Upper lobe of left lung (tissue), 4 donors: ENCODE data around the gene CNGA1.

ENCODE experiments used
- EP300 ChIP-seq, 4 donors: sonication (generic); formaldehyde crosslinking; IDR thresholded peaks; one replicate each; pipeline ENCODE4 v1.5.1; 2017; ENCODE audit warnings: antibody characterized with exemption in 4 of 4, control low read depth in 2 of 4
- POLR2A ChIP-seq, 4 donors: fragments of 450-650 bp; IDR thresholded peaks; one replicate each; pipeline ENCODE4 v1.5.1; 2016 to 2017; ENCODE audit warnings: antibody characterized with exemption in 4 of 4, mild to moderate bottlenecking in 2 of 4
- POLR2AphosphoS5 ChIP-seq, 2 donors: sonication (generic); formaldehyde crosslinking; IDR thresholded peaks; one replicate each; pipeline ENCODE4 v1.5.1; 2017; ENCODE audit warnings: antibody characterized with exemption in 2 of 2
- TF ChIP-seq, protein P1 (sequence below), 6 experiments: fragments of 450-650 bp in 4 of 6; fragments of 200-600 bp in 2 of 6; sonication (generic) in 2 of 6; IDR thresholded peaks; one replicate each; pipeline ENCODE4 v1.5.1; 2016 to 2019; ENCODE audit warnings: antibody characterized with exemption in 6 of 6

DNA sequence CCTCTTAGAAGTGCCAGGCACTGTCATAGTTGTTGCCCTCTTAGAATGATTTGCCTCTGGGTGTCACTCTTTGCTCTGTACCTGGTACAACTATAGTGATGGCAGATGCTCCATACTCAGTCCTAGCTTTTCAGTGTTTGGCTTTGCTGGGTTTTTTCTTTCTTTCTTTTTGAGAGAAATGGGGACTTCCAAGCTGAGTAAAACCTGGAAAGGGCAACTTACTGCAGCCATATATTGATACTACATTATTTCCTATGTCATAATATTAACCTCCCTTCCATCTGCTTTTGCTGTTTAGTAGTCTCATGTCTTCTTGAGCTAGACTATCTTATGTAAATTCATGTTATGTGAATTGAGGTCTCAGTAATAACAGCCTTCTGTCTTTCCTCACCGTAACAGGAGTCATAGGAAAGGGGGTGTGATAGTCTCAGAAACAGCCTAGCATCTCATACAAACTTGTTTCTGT lies 49.1 kb upstream of the CNGA1 start:
- TF ChIP-seq, protein P1, sequence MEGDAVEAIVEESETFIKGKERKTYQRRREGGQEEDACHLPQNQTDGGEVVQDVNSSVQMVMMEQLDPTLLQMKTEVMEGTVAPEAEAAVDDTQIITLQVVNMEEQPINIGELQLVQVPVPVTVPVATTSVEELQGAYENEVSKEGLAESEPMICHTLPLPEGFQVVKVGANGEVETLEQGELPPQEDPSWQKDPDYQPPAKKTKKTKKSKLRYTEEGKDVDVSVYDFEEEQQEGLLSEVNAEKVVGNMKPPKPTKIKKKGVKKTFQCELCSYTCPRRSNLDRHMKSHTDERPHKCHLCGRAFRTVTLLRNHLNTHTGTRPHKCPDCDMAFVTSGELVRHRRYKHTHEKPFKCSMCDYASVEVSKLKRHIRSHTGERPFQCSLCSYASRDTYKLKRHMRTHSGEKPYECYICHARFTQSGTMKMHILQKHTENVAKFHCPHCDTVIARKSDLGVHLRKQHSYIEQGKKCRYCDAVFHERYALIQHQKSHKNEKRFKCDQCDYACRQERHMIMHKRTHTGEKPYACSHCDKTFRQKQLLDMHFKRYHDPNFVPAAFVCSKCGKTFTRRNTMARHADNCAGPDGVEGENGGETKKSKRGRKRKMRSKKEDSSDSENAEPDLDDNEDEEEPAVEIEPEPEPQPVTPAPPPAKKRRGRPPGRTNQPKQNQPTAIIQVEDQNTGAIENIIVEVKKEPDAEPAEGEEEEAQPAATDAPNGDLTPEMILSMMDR (IDR thresholded peaks at IDR 0.05) = no peak
- TF ChIP-seq POLR2A (IDR thresholded peaks at IDR 0.05) (no peak), POLR2AphosphoS5 (IDR thresholded peaks at IDR 0.05) (no peak), EP300 (IDR thresholded peaks at IDR 0.05) (no peak)
